ENCODE results near the gene BCOR.

BCOR gene

GRCh38 chrX:40086569-40087335, 11.0 kb downstream of the BCOR start:
- peak overlapping the region; percentile 82 for H3K27ac ChIP-seq
- no peak for TF ChIP-seq CTCF (conservative IDR thresholded peaks at IDR 0.05)

- no peak for TF ChIP-seq CTCF (conservative IDR thresholded peaks at IDR 0.05)
- peak overlapping the region; percentile 82 for H3K27ac ChIP-seq
Measured at GRCh38 chrX:40085714-40086113, 12.0 kb downstream of the BCOR start.

- H3K27ac ChIP-seq = peak overlapping the region; percentile 82
- no peak for TF ChIP-seq CTCF (conservative IDR thresholded peaks at IDR 0.05)
Measured at GRCh38 chrX:40085102-40085551, 12.6 kb downstream of the BCOR start.

GRCh38 chrX:40084471-40085101, 13.2 kb downstream of the BCOR start:
- H3K27ac ChIP-seq = peak overlapping the region; percentile 82
- TF ChIP-seq CTCF (conservative IDR thresholded peaks at IDR 0.05) = no peak

- peak overlapping the region; percentile 82 for H3K27ac ChIP-seq
- no peak for TF ChIP-seq CTCF (conservative IDR thresholded peaks at IDR 0.05)
Measured at GRCh38 chrX:40083979-40084359, 13.8 kb downstream of the BCOR start.

GRCh38 chrX:40083120-40083978, 14.4 kb downstream of the BCOR start:
- TF ChIP-seq CTCF (conservative IDR thresholded peaks at IDR 0.05) = no peak
- H3K27ac ChIP-seq = peak overlapping the region; percentile 82

All from VCaP (cell line).